HG03378 (cell line): ENCODE data around the gene PSRC1.
"Not testable (repeated sequence)": the region's sequence is repeated elsewhere in the genome, so short reads cannot be mapped to it uniquely, and the experiment has no call there.

Source experiments
- ATAC-seq: cut with Tn5 transposase; IDR thresholded peaks from one replicate; pipeline ENCODE4 v1.9.1; 2021; ENCODE audit warnings: mild to moderate bottlenecking, moderate library complexity; ENCODE audit not compliant: unreplicated experiment

Gene PSRC1

DNA sequence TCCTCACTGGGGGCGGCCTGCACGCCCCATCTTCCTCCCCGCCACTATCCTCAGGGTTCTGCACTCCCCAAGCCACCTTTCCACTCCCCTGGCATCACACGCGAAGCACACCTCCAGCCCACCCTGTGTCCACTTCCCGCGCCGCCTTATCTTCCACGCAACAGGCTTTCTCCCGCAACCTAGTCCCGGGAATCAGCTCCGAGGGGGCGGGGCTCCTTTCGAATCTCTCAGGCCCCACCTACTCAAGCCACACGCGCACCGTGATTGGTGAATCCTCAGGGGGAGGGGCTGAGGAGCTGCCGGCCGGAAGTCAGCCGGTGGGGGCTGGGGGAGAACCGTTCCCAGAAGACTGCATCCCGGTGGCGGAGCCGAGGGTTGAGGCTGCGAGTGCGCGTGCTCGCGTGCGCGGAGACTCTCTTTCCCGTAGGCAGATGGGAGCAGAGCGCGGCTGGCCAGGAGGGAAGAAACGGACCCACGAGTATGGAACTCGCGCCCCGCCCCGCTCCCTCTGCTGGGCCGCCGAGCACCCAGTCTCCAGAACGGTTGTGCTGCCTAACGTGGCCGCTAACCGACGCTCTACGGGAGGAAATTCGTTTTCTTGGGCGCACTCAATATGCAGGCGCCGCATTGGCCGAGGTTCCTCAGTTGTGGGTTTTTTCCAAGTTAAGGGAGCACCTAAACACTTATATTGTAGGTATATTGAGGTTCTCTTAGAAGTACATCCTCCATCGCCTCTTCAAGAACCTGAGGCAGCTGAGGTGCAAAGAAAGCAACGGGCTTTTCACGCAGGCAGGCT, at the start of gene PSRC1:
Gene PSRC1, minus strand, starts transcription at position 194 of the 796 bp plus-strand sequence.
- ATAC-seq = peak; percentile 84

DNA sequence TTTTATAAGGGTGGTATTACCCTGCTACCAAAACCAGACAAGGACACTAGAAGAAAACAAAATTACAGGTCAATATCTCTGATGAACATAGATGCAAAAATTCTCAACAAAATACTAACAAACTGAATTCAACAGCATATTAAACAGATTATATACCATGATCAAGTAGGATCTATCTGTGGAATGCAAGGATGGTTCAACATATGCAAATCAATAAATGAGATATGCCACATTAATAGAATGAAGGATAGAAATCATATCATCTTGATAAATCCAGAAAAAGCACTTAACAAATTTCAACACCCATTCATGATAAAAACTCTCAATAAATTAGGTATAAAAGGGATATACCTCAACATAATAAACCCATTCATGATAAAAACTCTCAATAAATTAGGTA, 48.2 kb upstream of the PSRC1 start:
- ATAC-seq = no peak

- ATAC-seq = no peak
These were observed 44.3 kb upstream of the PSRC1 start for GRCh38 chr1:109327285-109327684.

DNA sequence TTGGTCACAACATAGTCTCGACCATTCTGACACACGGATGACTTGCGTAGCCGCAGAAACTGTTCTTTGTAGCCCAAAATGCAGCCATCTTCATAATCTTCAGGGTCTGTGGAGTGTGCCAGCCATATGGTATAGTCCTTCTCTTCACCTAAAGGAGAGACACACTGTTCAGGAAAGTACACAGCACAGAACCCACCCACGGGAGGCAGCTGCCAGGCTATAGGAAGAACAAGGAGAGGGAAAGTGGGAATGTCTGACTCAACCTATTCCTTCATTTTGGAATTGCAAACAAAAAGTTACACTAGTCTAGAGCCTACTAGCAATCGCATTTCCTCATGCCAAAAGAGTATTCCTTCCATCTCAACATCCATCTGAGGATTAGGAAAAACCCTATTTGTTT, 40.0 kb upstream of the PSRC1 start:
- ATAC-seq = no peak

GRCh38 chr1:109319114-109319513, 36.2 kb upstream of the PSRC1 start:
- ATAC-seq = no peak

GRCh38 chr1:109316506-109316905, 33.6 kb upstream of the PSRC1 start:
- ATAC-seq = no peak

GRCh38 chr1:109315288-109315687, 32.3 kb upstream of the PSRC1 start:
- ATAC-seq = no peak

DNA sequence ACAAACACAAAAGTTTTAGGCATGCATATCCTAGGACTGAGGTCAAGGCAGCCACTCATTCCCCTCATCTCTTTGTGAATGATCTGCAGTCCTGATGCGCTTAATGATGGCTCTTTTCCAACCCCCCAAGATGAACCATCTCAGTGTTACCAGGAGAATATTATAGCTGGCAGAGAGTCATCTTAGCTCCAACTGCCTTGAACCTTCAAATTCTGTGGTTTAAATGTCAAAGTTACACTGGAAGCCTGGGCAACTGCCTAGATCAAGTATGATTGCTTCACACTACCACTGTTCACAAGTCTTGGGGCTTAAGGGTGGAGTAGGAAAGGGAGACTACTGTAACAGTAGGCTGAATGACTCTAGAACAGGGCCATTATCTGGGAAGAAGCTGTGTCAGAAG, 31.9 kb upstream of the PSRC1 start:
- no peak for ATAC-seq

DNA sequence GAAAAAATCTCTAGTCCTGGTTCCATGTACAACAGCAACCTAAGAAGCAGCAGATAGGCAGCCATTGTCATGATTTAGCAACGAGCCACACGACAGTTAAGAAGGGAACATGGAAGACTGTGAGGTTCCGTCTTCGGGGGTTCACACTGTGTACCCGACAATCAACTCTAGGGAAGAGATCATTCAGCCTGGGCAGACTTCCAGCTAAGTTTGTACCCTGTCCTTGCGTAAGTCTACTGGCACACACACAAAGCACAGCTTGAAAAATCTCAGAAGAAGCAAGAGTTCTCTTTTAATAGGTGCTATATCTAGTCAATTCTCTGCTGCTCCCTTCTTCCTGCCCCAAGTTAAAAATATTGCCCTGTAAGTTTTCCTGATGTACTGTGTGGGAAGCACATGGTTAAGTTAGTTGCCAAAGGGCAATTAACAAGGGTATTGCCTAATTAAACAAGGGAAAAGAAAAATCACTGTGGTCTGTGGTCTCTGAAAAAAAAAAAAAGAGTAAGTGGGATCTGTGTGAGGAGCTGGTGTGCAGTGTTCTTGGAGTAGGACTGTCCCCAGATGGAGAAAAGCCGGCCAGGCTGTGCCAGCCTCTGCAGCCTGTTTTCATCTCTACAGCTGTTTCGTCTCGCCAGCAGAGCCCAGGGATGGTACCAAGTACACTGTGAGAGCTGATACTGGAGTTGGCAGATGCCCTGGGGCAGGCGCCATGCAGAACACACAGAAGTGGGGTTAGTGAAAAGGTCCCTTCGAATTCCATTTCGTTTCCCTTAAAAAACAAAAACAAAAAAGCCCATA, 30.2 kb upstream of the PSRC1 start:
- ATAC-seq = no peak

DNA sequence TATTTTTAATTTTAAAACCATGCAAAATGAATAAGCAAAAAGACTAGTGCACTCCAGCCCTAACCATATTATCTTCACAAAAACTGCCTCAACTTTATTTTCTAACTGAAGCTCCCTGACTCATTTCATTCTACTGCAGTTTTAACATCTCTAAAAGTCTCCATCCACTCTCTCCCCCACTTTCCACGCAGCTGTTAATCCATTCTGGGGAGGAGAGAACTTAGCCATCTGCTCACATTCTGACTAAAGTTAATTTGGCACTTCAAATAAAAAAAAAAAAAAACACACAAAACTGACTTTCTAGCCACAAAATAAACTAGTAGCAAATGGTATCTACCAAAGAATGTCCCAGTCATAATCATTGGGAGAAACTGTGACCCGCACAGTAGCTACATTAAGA, 29.3 kb upstream of the PSRC1 start:
- ATAC-seq = no peak

GRCh38 chr1:109309347-109309746, 26.4 kb upstream of the PSRC1 start:
- no peak for ATAC-seq

DNA sequence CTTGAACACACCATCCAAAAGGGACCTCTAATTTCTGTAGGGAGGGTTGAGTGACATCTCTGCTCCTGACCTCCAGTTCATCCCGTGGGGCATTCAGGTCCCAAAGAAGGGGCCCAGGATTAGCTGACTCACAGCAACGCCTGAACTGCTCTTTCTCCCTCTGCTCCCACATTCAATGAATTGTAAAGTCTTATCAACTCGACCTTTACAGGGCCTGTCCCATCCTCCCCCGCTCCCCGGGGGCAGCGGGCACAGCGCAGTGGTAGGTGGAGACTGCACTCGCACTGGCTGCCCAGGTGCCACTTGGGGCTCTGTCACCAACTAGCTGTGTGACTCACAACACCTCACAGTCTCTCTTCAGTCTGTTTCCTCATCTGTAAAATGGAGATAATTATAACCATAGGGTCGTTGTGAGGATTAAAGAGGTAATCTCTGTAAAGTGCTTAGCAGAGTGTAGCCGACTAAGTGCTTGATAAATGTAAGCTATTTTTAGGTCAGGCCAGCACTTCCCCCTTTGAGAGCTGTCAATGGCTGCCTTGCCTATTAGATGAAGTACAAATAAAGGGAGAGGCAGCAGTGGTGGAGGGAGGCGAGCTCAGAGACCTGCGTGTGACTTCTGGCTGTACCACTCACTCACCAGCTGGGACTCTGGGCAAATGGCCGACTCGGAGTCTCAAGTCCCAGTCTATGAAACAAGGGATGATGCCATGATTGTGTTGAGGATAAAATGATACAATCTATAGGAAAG, 24.5 kb upstream of the PSRC1 start:
- ATAC-seq = no peak

DNA sequence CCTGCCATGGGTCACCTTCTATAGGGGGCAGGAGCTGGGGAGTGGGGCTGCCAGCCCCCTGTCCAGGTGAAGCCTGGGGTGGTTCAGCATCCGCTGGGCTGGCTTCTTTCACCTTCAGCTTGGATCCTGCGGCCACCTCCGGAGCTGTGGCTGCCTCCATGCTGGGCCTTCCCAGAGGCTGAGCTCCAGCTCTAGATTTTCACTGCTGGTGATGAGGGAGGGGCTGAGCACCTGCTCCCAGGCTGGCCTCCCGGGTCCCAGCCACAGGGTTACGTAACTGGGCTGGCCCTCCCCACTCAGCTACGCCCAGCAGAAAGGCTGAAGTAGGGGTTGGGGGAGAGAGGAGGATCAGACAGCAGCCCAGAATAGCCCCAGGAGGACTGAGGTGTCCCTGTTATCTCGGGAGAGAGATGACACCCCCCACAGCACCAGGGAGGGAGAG, 23.9 kb upstream of the PSRC1 start, which contains the start of gene MYBPHL:
Gene MYBPHL, minus strand, starts transcription at position 180 of the 442 bp plus-strand sequence. Its CDS starts 20 bp downstream, at position 160.
- ATAC-seq = no peak

DNA sequence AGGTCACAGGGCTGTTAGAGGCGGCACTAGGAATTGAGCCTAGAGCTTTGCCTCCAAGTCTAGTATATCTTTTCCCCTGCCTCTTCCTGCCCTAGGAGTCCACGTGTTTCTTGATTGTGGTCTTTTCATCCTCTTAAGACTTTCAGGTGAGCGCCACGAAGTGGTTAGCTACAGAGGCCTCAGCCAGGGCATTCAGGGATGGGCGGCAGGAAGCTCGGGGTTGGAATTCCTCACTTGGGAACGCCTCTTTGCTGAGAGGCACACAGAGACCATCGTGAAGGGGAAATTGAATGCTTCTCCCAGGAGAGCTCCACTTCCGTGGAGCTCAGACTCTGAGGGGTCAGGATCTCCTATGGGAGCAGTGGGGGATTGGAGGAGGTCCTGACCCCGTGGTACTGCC, 23.0 kb upstream of the PSRC1 start:
- ATAC-seq = not testable (repeated sequence)

DNA sequence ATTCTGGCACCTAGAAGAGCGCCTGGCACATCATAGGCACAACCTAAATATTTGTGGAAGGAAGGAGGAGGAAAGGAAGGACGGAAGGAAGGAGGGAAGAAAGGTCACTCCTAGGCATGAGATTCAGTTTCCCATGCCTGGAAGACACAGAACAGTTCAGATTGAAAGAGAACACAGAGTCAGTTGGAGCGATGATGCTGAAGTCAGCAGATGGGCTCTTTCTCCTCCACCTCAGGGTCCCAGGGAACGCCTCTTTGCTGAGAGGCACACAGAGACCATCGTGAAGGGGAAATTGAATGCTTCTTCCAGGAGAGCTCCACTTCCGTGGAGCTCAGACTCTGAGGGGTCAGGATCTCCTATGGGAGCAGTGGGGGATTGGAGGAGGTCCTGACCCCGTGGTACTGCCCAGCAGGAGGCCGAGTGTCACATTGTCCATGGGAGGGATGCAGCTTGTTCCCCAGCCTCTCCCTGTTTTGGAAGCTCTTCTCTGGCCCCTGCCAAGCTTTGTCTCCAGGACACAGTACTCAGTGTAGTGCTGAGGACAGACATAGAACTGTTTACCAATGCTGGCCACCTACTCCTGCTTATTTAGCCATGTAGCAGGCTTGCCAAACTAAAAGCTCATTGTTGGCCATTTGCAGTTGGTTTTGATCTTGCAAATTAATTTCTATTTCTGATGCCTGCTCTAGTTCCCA, 21.4 kb upstream of the PSRC1 start:
- ATAC-seq = no peak

- ATAC-seq = no peak
These were observed 18.9 kb upstream of the PSRC1 start for GRCh38 chr1:109301874-109302273.

DNA sequence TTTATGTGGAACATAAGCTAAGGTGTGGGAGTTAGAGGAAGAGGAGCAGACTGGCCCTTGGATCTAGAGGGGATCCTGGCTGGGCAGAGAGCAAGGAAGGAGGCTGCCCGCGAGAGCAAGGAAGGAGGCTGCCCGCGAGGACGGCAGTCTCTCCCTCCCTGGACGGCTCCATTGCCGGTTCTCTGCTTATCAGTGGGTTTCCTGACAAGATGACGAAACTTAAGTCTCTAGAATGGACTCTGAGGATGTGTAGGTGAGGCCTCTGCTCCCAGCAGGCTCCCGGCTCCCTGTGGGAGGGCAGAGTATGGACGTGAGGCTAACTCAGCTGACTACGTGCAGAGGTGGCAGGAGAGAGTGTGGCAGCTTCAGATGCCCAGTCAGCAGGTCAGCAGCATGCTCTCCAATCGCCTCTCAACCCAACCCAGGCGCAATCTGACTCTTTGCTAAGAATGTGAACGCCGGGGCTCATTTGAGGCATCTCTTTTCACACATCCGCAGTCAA, 17.8 kb upstream of the PSRC1 start:
- no peak for ATAC-seq

GRCh38 chr1:109299558-109300343, 16.8 kb upstream of the PSRC1 start:
- no peak for ATAC-seq

GRCh38 chr1:109298666-109299557, 16.0 kb upstream of the PSRC1 start:
- no peak for ATAC-seq
